ENCODE data around the gene ITPRID1.

- TF ChIP-seq EZH2 (IDR thresholded peaks at IDR 0.05): no peak
- no peak for TF ChIP-seq POLR2A (IDR thresholded peaks at IDR 0.05; ENCODE audit: borderline replicate concordance, extremely low read depth, insufficient read depth, insufficient read length)
- TF ChIP-seq CTCF (IDR thresholded peaks at IDR 0.05 in 2 of 3, conservative IDR thresholded peaks at IDR 0.05 in 1 of 3; ENCODE audit: borderline replicate concordance in 1 of 3, insufficient read depth in 1 of 3, low read depth in 2 of 3, low read length in 2 of 3): no peak
- no peak for TF ChIP-seq POLR2AphosphoS5 (IDR thresholded peaks at IDR 0.05; ENCODE audit: low read depth, low read length)
- no peak for TF ChIP-seq SP1 (IDR thresholded peaks at IDR 0.05; ENCODE audit: low read depth)
- TF ChIP-seq EZH2phosphoT487 (IDR thresholded peaks at IDR 0.05; ENCODE audit: borderline replicate concordance): no peak
- no peak for TF ChIP-seq RAD21 (IDR thresholded peaks at IDR 0.05; ENCODE audit: low read depth)
- no peak for TF ChIP-seq ZBTB33 (IDR thresholded peaks at IDR 0.05; ENCODE audit: extremely low read depth, insufficient replicate concordance, low read length)
- TF ChIP-seq ZNF274 (IDR thresholded peaks at IDR 0.05; ENCODE audit: low read depth, low read length): no peak
- TF ChIP-seq ATF3 (IDR thresholded peaks at IDR 0.05): no peak
- TF ChIP-seq SIN3A (IDR thresholded peaks at IDR 0.05; ENCODE audit: low read depth): no peak
- TF ChIP-seq JUND (IDR thresholded peaks at IDR 0.05): no peak
Observed at GRCh38 chr7:31492086-31492485, 21.8 kb upstream of the ITPRID1 start.

All from HCT116 (cell line).